Measurements from ENCODE around the gene CAMKK1.

CAMKK1 gene

DNA sequence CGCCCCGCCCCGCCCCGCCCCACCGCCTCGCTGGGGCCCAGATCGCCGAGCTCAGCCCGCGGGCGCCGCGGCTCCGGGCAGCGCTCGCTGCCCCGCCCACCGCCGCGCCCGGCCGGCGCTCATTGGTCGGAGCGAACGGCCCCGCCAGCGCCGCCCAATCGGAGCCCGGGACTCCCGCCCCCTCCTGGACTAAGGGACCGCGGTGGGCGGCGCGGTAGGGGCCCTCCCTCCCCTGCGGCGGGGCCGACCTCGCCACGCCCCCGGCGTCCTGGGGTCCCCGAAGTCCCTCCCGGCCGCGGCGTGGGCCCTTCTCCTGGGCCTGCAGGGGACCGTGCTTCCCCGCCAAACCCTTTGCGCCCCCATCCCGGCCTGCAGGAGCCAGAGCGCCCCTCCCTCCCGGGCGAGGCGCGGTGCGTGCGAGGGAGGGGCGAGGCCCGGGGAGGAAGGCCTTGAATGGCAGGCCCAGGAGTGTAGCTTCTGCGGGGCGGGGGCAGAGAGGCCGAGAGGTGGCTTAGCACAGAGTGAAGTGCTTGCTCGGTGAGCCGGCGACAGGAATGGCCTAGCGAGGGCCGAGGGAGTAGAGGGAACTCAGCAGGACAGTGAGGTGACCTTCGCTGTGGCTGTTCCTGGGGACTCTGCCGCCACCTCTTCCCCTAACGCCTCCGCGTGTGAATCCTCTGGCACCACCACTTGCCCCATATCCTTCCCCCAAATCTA lies at the start of gene CAMKK1:
CAMKK1 (minus strand) TSS at position 51 of the 717 bp plus-strand sequence. CDS start 7,366 bp downstream, outside the sequence.
- DNase-seq = peak; percentile 96

DNA sequence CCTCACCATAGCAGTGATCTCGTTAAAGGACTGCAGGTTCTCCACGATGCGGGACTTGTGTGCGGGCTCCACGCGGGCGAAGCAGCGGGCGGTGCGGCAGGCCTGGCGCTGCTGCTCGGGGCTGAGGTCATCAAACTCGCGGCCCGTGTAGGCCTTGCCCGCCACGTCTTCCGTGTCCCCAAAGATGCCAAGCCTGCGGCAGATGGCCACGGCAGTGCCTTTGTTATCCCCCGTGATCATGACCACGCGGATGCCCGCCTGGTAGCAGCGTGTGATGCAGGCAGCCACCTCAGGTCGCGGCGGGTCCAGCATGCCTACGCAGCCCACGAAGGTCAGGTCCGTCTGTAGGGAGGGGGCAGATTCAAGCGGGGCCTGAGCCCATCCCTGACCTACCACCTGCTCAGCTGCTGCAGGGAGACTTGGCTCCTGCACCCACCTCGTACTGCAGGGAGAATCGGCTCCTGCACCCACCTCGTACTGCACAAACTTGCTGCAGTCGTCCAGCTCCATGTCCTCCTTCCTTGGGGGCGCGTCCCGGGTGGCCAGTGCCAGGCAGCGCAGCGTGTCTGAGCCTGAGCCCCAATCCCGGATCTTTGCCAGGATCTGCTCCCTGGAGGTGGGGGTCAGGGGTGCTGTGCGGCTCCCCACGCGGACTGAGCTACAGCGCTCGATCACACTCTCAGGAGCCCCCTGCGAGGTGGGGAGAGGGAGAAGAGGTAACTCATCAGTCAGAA lies 48.3 kb upstream of the CAMKK1 start:
- no peak for DNase-seq

DNA sequence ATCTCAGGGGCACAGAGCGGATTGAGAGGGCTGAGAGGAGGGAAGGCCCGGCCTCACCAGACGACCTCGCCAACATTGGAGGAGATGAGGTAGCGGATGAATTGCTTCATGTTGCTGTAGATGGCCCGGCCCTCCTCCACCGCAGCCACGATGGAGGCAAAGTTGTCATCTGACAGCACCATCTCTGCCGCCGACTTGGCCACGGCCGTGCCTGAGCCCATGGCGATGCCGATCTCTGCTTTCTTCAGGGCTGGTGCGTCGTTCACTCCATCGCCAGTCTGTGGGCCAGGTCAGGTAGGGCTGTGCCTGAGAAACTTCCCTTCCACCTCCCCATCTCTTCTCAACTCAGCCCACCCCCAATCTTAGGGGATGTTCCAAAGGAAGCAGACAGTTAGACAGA lies 44.5 kb upstream of the CAMKK1 start:
- no peak for DNase-seq

DNA sequence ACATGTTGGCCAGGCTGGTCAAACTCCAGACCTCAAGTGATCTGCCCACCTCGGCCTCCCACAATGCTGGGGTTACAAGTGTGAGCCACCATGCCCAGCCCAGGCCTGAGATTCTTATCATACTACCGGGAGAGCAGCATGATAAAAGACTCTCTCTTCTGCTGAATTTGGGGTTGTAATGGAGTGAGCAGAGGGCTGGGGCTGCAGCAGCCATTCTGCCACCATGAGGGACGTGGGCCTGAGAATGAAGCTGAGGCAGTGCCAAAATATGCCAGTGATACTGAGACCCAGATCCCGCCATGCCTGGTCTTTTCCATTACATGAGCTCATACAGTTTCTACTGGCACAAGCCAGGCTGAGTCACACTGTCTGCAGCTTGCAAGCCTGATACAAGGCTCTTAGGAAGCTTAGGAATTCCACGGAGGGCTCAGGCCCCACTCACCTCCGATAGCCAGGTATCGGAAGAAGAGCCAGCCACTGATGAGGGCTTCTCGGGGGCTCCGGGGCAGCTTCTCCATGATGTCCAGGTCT lies 43.0 kb upstream of the CAMKK1 start:
- DNase-seq = no peak

DNA sequence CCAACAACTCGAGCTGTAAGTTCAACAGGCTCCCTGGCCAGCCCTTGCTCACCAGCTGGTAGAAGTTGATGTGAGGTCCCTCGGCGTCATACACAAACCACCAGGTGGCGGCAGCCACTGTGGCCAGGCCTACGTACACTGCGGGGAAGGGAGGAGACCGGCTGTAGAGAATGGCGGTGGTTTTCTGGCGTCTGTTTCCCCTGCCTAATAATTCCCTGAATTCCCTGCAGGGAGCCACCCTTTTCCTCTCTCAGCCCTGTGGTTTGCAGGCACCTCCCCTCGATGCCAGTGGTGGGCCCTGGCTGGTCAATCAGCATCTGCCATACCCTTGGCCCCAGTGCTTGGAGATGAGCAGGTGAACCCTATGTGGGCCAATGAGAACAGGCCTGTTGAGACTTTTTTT lies 42.3 kb upstream of the CAMKK1 start:
- DNase-seq = peak; percentile 88

DNA sequence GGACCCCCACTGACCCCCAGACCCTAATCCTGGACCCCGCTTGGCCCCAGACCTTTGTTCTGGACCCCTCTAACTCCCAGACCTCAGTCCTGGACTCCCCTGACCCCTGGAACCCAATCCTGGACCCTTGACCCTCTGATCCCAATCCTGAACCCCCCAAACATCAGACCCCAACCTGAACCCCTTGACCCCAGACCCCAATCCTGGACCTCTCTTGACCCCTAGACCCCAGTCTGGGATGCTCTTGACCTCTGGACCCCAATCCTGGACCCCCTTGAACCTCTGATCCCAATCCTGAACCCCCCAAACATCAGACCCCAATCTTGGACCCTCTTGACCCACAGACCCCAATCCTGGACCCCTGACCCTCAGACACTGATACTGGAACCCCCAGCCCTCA lies 36.9 kb upstream of the CAMKK1 start:
- DNase-seq = no peak

DNA sequence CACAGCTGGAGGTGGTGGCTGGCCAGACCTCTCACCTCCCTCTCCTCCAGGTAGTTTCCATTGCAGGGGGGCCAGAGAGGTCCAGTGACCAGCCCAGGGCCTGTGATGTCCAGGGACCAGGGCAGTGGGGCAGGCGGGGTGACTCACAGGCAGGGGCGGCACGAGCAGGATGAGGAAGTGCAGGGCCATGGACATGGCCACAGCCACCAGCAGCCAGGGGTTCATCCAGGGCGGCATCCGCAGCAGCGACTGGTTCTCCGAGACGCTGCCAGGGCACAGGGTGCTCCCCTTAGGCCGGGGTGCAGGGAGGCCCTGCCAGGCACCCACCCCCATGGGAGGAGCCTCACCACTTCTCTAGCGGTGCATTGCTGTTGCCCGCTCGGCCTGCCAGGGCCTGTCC lies 36.3 kb upstream of the CAMKK1 start:
- no peak for DNase-seq

DNA sequence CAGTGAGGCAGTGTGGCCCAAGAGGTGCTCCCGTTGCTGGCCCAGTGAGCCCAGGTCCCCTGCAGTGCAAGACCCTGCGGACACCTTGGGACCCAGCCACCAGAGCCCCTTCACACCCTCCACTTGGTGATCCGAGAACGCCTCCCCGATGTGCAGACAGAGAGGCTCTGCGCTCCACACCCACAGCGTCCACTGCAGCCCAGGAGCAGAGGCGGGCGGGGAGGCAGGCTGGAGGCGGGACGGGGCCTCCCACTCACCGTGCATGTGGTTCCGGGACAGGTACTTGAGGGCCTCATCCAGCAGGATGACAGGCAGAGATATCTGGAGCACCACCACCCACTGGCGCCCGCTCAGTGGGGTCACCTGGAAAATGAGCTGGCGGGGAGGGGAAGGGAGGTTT lies 35.6 kb upstream of the CAMKK1 start:
- DNase-seq = no peak

DNA sequence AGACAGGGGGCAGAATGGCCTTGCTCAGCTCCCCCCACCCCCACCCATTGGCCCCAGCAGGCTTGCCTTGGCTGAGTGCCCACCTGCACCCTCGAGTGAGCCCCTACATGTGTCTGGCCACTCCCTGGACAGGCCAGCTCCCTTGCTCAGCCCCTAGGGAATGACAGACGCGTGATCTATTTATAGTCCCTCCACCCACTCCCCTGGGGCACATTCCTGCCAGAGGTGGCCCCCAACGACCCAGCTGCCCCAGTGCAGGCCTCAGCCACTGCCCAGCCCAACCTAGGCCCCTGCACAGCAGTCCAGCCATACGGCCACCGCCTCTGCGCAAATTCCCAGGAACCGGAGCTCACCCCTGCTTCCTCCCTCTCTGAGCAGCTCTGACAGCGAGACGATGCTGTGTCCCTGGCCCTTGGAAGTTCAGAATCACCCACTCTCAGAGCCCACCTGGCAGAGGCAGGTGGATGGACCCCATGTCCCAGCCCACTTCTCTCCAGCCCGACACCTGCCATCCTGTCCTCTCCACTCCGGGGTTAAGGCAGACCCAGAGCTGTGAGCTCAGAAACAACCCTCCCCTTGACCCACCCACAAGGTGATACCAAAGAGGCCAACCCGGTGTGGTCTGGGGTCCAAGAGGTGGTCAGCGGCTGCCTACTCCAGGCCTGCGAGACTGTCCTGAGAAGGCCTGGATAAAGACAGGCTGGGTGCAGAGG lies 34.9 kb upstream of the CAMKK1 start:
- DNase-seq = no peak

DNA sequence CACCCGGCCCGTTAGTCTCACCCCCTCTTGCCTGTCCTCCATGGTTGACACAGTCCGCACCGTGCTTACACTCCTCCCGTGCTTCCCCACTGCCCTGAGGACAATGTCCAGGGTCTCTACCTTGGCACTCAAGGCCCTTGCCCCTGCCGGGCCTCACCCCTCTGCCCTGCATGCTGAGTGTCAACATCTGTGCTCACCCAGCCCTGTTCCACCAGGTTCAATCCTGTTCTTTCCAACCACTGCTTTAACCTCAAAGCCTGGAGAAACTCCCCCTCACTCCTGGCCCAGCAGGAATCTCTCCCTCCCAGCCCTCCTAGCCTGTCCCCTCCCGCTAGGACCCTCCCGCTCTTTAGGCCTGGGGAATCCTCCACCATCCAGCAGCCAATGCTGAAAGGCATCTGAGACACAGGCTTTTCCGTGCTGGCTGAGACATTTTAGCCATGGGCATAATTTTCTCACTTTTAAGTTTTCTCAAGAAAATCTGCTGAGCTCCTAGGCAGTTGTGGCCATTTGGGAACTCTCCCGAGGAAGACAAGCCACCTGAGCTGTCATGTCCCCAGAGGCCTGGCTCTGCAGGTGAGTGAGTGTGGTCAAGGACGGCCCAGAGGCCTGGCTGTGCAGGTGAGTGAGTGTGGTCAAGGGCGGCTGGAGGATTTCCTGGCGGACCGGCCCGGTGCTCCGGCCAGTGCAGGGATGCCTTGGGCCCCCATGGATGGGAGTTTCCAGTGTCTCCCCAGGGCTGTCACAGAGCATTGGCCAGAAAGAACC lies 34.2 kb upstream of the CAMKK1 start:
- DNase-seq = no peak

DNA sequence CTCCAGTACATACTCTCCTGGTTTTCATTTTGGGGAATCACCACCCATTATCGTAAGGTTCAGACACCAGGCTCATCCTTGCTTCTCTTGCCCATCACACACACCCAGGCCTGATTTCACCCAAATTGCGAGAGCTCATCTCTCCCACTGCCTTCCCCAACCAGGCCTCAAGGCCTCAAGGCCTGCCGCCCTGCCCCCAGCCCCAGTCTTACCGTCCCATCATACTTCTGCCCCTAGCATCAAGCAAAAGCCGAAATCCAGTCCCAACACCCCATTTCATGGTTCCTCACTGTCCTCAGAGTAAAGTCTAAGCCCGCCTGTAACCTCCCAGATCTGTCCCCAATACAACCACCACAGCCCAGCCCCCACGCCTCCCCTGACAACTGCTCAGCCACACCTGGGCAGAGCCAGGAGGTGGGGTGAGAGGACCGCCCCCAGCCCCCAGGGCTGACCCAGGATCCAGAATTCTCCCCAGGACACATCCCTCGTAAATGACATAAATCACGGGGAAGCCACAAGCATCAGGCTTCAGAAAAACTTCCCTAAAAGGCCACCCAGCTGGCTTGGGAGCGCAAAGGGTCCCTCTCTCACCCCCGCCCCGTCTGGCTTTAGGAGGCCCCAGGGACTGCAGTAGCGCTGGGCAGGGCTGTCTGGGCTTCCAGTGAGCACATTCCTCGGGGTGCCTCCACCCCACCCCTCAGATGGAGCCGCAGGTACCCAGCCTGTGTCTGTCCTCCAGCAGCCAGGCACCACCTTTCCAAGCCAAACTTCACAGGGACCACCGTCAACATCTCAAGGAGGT lies 33.0 kb upstream of the CAMKK1 start:
- no peak for DNase-seq

DNA sequence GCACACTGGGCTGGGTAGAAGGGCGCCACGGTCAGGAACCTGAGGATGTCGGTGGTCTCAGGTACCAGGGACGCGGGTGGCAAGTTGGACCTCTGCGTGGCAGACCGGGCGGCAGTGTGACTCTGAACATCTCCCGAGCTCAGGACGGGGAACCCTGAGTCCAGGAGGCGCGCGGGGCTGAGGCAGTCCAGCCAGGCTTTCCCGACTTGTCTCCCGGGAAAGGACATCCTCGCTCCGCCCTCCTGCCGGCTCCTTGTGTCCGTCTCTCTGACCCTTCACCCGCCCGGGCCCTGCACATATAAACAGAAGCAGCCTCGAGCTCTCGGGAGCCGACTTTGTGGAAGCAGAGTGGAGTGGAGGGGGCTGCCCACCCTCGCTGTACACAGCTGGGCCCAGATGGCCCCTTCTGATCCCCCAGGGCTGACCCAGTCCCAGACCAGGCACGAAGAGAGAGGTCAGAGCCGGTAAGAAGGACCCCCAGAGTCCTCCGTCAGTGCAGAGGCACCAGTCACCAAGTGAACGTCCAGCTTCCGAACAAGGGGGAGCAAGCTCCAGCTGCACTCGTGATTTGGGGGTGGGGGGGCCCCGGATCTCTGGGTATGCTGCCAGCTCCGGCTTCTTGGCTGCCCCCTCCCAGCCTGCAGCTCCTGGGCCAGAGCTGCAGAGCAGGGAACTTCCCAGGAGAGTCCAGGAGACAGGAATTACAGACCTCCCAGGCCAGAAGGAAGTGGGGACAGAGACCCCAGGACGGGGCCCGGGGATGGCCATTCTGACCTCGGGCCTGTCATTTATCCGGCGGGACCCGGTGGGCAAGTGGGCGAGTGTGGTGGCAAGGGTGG lies 31.9 kb upstream of the CAMKK1 start:
- DNase-seq = no peak

DNA sequence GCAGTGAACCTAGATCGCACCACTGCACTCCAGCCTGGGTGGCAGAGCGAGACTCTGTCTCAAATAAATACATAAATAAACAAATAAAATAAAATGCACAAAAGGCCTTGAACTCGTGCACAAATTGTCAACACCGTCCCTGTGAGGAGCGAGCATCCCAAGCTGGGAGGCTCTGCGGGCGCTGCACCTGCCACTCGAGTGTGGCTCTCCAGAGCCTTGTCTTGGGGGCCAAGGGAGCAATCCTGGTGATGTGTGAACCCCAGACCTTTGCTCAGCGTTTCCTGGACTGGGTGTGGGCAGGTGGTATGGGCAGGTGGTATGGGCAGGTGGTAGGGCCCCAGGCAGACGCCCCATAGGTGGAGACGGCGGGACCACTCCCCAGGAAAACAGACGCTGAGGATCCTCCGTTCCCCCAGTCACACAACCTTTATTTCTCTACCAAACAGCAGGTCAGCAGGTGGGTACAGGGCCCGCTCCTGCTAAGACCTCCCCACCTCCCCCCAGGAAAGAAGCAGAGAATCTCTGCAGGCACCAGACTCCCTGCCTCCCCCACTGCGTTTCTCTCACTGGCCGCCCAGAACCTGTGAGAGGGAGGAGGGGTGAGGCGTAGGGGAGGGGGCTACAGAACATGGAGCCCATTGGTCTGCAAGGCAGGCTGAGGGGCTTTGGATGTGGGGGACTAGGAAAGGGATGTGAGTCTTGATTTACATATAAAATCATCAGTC lies 30.8 kb upstream of the CAMKK1 start:
- no peak for DNase-seq

DNA sequence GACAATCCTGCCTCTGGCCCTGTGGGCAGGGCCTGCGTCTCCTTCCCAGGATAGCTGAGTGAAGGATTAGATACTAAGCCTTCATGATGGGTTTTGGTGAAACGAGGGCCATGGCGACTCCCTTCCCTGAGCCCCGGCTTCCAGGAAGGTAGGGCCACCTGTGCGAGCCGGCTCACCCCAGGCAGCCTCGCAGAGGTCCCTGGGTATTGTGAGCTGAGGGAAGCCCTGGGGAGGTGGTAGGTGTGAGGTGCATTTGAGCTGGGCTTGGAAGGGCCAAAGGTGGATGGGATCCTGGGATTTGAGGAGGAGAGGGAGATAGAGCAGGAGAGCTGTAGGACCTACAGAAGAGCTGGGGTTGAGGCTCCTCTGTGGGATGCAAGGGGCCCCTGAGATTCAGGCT lies 29.9 kb upstream of the CAMKK1 start:
- no peak for DNase-seq

DNA sequence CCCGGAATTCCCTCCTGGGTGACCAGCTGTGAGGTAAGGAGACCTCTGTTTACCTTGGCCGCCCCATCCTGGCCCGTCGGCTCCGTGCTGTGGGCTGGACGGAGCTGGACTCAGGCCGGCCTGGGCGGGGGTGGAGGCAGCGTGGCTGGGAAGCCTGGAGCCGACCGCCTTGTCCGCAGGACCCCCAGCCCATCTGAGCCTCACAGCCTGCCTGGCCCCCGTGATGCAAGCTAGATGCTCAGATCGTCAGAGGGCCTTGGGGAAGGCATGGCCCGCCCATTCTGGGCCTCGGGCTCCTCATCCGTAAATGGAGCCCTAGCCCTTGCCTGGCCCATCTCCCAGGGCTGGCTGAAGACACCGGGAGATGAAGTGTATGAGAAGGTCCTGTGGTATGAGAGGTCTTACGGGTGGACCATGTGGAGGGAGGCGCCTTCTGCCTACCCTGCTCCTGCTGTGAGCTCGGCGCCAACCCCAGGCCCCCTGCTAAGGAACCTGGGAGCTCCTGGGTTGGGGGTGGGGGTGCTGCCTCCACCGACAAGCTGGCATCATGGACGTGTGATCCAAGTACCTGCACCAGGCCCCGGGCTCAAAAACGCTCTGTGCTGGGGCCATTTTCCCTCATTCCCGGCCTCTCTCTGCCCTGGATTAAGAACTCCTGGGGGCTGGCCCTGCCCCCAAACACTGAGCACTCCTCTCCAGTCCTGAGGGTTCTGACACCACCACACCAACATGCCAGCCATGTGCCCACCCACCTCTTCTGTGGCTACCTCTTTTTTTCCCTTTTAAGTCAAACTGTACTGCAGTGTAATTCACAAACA lies 28.9 kb upstream of the CAMKK1 start:
- no peak for DNase-seq

DNA sequence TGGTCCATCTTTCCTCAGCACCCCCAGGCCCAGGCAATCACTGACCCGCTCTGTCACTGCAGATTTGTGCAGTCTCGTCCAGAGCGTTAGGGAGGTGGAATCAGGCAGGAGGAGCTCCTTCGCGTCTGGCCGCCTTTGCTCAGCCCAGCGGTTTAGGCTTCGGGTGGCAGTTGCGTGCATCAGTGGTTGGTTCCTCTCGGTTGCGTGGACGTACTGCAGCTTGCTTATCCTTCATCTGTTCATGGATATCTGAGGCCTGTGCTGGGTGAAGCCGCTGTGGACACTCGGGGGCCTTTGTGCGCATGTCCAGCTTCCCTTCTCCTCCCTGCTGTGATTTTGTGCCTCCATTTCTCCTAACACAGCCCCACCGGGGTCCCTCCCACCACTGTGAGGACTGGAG lies 28.2 kb upstream of the CAMKK1 start:
- DNase-seq = no peak

DNA sequence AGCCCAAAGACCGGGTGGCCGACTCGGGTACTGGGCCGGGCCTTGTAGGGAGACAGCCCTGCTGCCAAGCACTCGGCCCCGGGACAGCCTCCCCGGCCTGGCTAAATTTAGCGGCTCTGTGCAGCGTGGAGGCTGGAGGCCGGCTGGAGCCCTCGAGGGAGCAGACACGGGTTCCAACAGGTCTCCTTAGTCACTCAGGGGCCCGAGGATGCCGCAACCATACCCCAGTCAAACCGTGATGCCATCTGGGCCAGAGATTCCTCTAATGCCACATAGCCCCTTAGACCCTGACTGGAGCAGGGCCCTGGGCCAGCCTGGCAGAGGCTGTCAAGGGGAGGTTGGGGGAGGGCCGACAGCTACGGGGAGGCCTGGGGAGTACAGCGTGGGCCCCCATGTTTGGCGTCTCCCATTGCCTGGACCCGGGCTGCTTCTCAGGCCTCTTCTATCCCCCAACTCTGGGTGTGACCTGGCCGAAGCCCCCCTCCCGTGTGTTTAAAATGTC lies 26.3 kb upstream of the CAMKK1 start:
- no peak for DNase-seq

DNA sequence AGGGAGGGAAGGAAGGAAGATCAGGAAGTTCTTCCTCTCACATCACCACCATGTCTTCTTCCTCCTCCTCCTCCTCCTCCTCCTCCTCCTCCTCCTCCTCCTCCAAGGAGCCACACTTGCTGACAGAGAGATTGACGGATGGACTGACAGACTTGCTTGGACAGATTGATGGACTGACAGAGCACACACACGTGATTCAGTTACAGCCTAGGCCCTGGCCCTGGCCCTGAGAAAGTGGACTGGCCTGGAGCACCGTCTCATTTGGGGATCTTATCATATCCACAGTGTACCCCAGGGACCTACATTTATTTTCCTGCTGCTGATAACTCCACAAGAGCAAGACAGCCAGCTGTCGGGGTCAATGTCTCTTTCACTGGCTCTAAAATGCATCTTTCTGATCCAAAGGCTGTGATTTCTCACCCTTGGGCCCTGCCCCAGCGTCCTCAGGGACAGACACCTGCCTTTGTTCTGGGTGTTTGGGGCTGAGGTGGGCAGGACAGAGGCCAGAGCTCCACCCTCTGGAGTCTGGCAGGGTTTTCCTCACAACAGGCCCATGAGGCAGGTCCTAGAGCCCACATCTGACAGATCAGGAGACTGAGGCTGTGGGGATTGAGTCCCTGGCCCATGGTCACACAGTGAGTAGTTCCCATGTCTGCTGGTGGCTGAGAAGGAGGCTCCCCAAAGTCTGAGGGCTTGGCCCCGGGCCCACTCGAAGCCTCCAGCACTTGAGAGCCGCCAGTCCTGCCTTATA lies 25.7 kb upstream of the CAMKK1 start:
- DNase-seq = peak; percentile 51

Measured in 8988T (cell line).